ENCODE measurements around the gene SAMD14.

- TF ChIP-seq RFX5 (IDR thresholded peaks at IDR 0.05; ENCODE audit: low read depth, low read length) (no peak), POLR2A (IDR thresholded peaks at IDR 0.05; ENCODE audit: low read depth, low read length) (no peak), RAD21 (IDR thresholded peaks at IDR 0.05; ENCODE audit: low read length) (no peak), CTCF (conservative IDR thresholded peaks at IDR 0.05; ENCODE audit: low read depth, low read length) (no peak), SMC3 (IDR thresholded peaks at IDR 0.05; ENCODE audit: low read depth, low read length) (no peak), USF2 (IDR thresholded peaks at IDR 0.05; ENCODE audit: low read depth, low read length) (no peak), RCOR1 (IDR thresholded peaks at IDR 0.05; ENCODE audit: insufficient replicate concordance, low read length) (no peak), CEBPB (IDR thresholded peaks at IDR 0.05; ENCODE audit: low read depth, low read length) (no peak), MAFK (IDR thresholded peaks at IDR 0.05; ENCODE audit: low read depth, low read length) (no peak), BHLHE40 (IDR thresholded peaks at IDR 0.05; ENCODE audit: low read depth, low read length) (no peak), MXI1 (IDR thresholded peaks at IDR 0.05; ENCODE audit: borderline replicate concordance, low read depth, low read length) (no peak), NFE2L2 (IDR thresholded peaks at IDR 0.05; ENCODE audit: low read depth, low read length) (no peak), MAZ (IDR thresholded peaks at IDR 0.05; ENCODE audit: borderline replicate concordance, low read depth, low read length) (no peak)
Measured at GRCh38 chr17:50066995-50067394, 63.0 kb downstream of the SAMD14 start.
